Heart left ventricle (tissue), 16 donors: ENCODE results near the gene SRRM4. TPM values are rescaled to one million over a fixed set of nuclear protein-coding genes. Genes with fewer than 3 reads are reported as not detected.

ENCODE experiments used
- ATAC-seq, 4 donors: fragments of 200-7000 bp; cut with Tn5 transposase; one replicate each; pipeline ENCODE4 v1.9.1; 2020 to 2022; ENCODE audit warnings: moderate library complexity in 4 of 4, mild to moderate bottlenecking in 3 of 4, moderate number of reproducible peaks in 1 of 4
- DNase-seq, 5 donors: peaks; one replicate each; pipeline ENCODE4 v3.0.0-alpha.2; 2020
- H3K27ac ChIP-seq, 12 donors: fragments of 200-600 bp; sonication (generic) in 4 of 12; one replicate each; pipeline versions ENCODE4 v1.5.0 to v1.8.0; 2016 to 2022; ENCODE audit warnings: mild to moderate bottlenecking in 2 of 12
- H3K27me3 ChIP-seq, 9 donors: fragments of 200-600 bp; sonication (generic) in 2 of 9; one replicate each; pipeline versions ENCODE4 v1.5.1 to v1.8.0; 2016 to 2022; ENCODE audit warnings: mild to moderate bottlenecking in 3 of 9
- H3K36me3 ChIP-seq, 9 donors: fragments of 200-600 bp; sonication (generic) in 2 of 9; one replicate each; pipeline versions ENCODE4 v1.5.0 to v1.8.0; 2018 to 2022; ENCODE audit warnings: mild to moderate bottlenecking in 2 of 9
- H3K4me1 ChIP-seq, 12 donors: fragments of 200-600 bp; sonication (generic) in 4 of 12; one replicate each; pipeline versions ENCODE4 v1.5.0 to v1.8.0; 2016 to 2022; ENCODE audit warnings: mild to moderate bottlenecking in 3 of 12
- H3K4me3 ChIP-seq, 12 donors: fragments of 200-600 bp; sonication (generic) in 4 of 12; one replicate each; pipeline versions ENCODE4 v1.5.0 to v1.8.0; 2017 to 2022; ENCODE audit warnings: mild to moderate bottlenecking in 9 of 12, moderate library complexity in 4 of 12
- H3K9me3 ChIP-seq, 12 donors: fragments of 200-600 bp; sonication (generic) in 4 of 12; one replicate each; pipeline versions ENCODE4 v1.5.0 to v1.8.0; 2016 to 2022; ENCODE audit warnings: mild to moderate bottlenecking in 1 of 12
- CTCF ChIP-seq, 12 donors: fragments of 200-600 bp; sonication (generic) in 4 of 12; IDR thresholded peaks; one replicate each; pipeline versions ENCODE4 v1.5.0 to v1.8.0; 2018 to 2022; ENCODE audit warnings: antibody characterized with exemption in 12 of 12, mild to moderate bottlenecking in 5 of 12
- POLR2A ChIP-seq, 2 donors: fragments of 450-650 bp; IDR thresholded peaks; one replicate each; pipeline ENCODE4 v1.6.1; 2017; ENCODE audit warnings: antibody characterized with exemption in 2 of 2, mild to moderate bottlenecking in 2 of 2, moderate library complexity in 2 of 2
- WGBS, 4 donors: extraction: QIAGEN DNeasy Blood & Tissue Kit in 2 of 4; methylation state at CpG; one replicate each; pipeline versions ENCODE4 v1.1.5 to v1.1.7; 2013 to 2018; 5-methylcytosine and 5-hydroxymethylcytosine counted together
- intact Hi-C, 10 donors: fragments of 100-400 bp; cut with DNase I; formaldehyde crosslinking; loops; one replicate each; pipeline versions ENCODE4 v1.11.1 to v1.14.2; 2022
- polyA plus RNA-seq, 2 donors: library from polyadenylated mRNA; stranded (reverse); fragments of 200-250 nt; gene quantifications; one replicate each; pipeline ENCODE4 v1.2.3, GENCODE V29; 2013
- total RNA-seq, 9 donors: library from RNA; depleted of rRNA in 2 of 9; stranded (reverse); fragments of >200 nt in 2 of 9; fragmentation: NEBNext Ultra II Directional in 3 of 9; extraction: Animal tissue kit (Norgen Biotek cat#: 25700) in 3 of 9; gene quantifications; one replicate each; pipeline versions ENCODE4 v1.1.0 to v1.2.4, GENCODE V29; 2016 to 2023
- donor health status: ischemic (EF 13 %, LVEDD 7.1; RV severe dilation, severe dysfunction).
- donor health status: healthy with polysubstance abuse.
- donor health status: DM: no; HTN: yes; CAD: no.
- donor health status: DM: no; HTN: no; CAD: no.
- donor health status: ischemic (EF 25% LVEDD 6.9; RV normal size, moderate dysfunction).
- donor health status: ischemic (EF 25% LVEDD 5.7; RV mildly dilated, moderate dysfunction).
- donor health status: healthy.
- donor health status: DM: yes; HTN: yes; CAD: no.
- donor health status: ischemic (EF 35%, LVEDD 5.7; RV mildly dilated, moderate dysfunction).
- donor health status: nonischemic (EF 11% LVEDD 7.7; RV severe dilation, severe dysfunction).
- donor health status: DM: yes; HTN: yes; CAD: no.
- donor health status: PGD.
- donor health status: ischemic (EF 29% LVEDD 5.4; RV normal size, mild dysfunction).
- donor health status: nonischemic (EF 23%, LVEDD 6.1; RV moderate dilation, normal function).

The SRRM4 gene
- total and polyA plus RNA-seq, 11 donors, result 0.04 to 0.57 (median 0.27) TPM; not detected in 1

DNA sequence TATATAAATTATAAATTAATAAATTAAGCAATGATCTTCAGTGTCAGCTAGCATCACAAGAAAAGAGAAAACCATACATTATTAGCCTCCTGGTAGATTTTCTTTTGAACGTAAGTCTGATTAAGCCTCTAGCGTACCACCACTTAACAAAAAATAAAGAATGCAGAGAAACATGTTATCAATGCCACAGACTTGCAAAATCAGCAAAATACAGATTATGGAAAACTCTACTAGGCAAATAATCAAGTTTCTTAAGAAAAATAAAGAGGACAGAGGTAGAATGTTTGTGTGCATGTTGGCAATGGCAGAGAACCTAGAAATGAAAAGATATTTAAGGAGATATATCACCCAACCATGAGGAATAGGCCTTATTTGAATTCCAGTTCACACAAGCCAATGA, 8.4 kb upstream of the SRRM4 start:
- Histone ChIP-seq H3K9me3 (peaks cover 0 to under 1% (median 0%) of the 10 kb centered on the region in 12 donors), H3K27me3 (peaks cover 0 to 41% (median 8%) of the 10 kb centered on the region in 9 donors), H3K4me1 (no peaks in the 10 kb centered on the region), H3K36me3 (no peaks in the 10 kb centered on the region), H3K4me3 (no peak overlapping the region), H3K27ac (no peak overlapping the region)
- 81 to 93% (median 84%) methylated on average over 2 of the region's 2 CpGs for WGBS, 4 donors
- ATAC-seq (no peak), DNase-seq (no peak)
- intact Hi-C loops, result loop anchor here in 3 of 10 donors (10.0 kb wide), 2 partner anchors 442 to 572 kb away; no protein-coding TSS in a partner anchor
- TF ChIP-seq CTCF (IDR thresholded peaks at IDR 0.05), result no peak
- no peak for TF ChIP-seq POLR2A (IDR thresholded peaks at IDR 0.05)

DNA sequence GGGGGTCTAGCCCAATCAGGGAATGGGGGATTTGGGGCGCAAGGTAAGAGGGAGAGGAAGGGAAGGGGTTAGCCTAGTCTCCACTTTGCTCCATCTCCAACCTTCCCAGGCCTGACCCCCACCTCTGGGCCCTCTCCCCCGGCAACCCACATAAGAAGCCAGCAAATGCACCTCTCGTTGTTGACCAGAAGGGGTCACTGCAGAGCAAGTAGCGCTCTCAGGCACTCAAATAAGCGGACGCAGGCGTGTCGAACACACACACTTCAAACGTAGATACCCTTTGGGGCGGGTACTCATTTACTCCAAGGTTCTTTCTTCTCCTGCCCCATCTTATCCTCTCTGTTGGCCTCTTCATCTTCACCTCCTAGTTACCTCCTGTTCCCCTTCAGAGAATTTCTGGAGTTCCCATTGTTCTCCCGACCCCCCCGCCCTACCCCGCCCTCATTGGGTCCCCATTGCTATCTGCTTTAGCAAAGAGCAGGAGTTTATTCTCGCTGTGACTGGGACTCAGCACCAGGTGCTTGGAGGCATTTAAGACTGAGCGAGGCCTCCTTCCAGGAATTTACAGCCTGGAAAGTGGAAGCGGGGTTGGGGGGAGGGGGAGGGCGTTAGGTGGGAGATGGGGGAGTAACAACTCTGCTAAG, 1.5 kb upstream of the SRRM4 start:
- 2 to 3% (median 2%) methylated on average over 17 of the region's 17 CpGs for WGBS, 4 donors
- ATAC-seq, result peak in 3 of 4 donors; percentile 52 to 60 (median 55)
- intact Hi-C loops, result loop anchor here in 8 of 10 donors (5.0 to 10.0 kb wide), 5 partner anchors 432 to 567 kb away; no protein-coding TSS in a partner anchor
- no peak overlapping the region for H3K27ac ChIP-seq
- H3K27me3 ChIP-seq, result peaks cover 12 to 79% (median 37%) of the 10 kb centered on the region in 9 donors
- no peak for TF ChIP-seq POLR2A (IDR thresholded peaks at IDR 0.05)
- TF ChIP-seq CTCF (IDR thresholded peaks at IDR 0.05), result peak; percentile 49 to 73 (median 62)
- peaks cover 0 to 20% (median 1%) of the 10 kb centered on the region in 12 donors for H3K4me1 ChIP-seq
- no peaks in the 10 kb centered on the region for H3K36me3 ChIP-seq
- H3K9me3 ChIP-seq, result peaks cover 0 to 2% (median 0%) of the 10 kb centered on the region in 12 donors
- peak in 4 of 5 donors; percentile 21 to 42 (median 29) for DNase-seq
- no peak overlapping the region for H3K4me3 ChIP-seq

DNA sequence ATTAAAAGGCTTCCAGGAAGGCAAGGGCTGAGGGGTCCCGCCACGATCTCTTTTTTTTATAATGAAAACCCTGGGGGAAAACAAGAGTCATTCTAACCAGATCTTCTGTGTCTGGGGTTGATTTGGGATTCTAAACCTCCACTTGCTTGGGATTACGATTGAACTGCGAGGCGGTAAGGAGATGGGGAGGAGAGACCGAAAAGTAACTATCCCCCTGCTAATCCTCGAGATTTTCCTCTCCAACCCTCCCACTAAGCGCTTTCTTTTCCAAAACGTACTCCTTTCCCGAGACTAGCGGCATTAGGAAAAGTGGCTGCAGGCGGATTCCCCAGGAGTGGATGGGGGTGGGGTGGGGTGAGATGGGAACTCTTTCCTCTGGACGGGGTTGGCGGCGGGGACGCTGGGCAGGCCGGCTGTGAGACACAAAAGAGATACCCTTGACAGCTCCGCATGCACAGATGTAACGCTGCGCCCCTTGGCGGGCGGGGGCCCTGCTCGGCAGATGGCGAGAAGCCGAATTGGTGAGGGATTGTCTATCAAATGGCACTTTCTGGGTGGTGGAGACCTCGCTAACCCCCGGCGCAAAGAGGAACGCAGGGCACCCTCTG, 830 bp upstream of the SRRM4 start:
- DNase-seq, result no peak

More for the DNA sequence above, 830 bp upstream of the SRRM4 start:
- ATAC-seq, result no peak
- Histone ChIP-seq H3K9me3 (peaks cover 0 to 2% (median 0%) of the 10 kb centered on the region in 12 donors), H3K4me1 (peaks cover 0 to 20% (median 1%) of the 10 kb centered on the region in 12 donors), H3K27me3 (peaks cover 12 to 84% (median 37%) of the 10 kb centered on the region in 9 donors), H3K4me3 (no peak overlapping the region), H3K36me3 (no peaks in the 10 kb centered on the region), H3K27ac (no peak overlapping the region)
- TF ChIP-seq CTCF (IDR thresholded peaks at IDR 0.05) (no peak), POLR2A (IDR thresholded peaks at IDR 0.05) (no peak)
- WGBS, 4 donors, result 0 to 1% (median 1%) methylated on average over 28 to 29 of the region's 29 CpGs
- intact Hi-C loops, result loop anchor here in 6 of 10 donors (5.0 to 10.0 kb wide), 4 partner anchors 432 to 567 kb away; no protein-coding TSS in a partner anchor
